Ovary (tissue), 10 donors: ENCODE data around the gene ZNF225. TPM values are rescaled to one million over a fixed set of nuclear protein-coding genes. Genes with fewer than 3 reads are reported as not detected.

ENCODE experiments used
- DNase-seq, 5 donors: peaks; one replicate each; pipeline ENCODE4 v3.0.0-alpha.2; 2019 to 2020
- H3K27ac ChIP-seq, 2 donors: fragments of 200-600 bp; one replicate each; pipeline versions ENCODE4 v1.5.1 to v1.8.0; 2019 to 2022
- H3K27me3 ChIP-seq: fragments of 200-600 bp; one replicate; pipeline ENCODE4 v1.8.0; 2022
- H3K36me3 ChIP-seq: fragments of 200-600 bp; sonication (generic); one replicate; pipeline ENCODE4 v1.5.1; 2019
- H3K4me1 ChIP-seq: one replicate; pipeline ENCODE4 v1.8.1; 2013; ENCODE audit warnings: mild to moderate bottlenecking, moderate library complexity; ENCODE audit not compliant: insufficient read depth
- H3K4me3 ChIP-seq: fragments of 200-600 bp; sonication (generic); one replicate; pipeline ENCODE4 v1.5.1; 2017
- H3K9me3 ChIP-seq, 2 donors: fragments of 200-600 bp in 1 of 2; sonication (generic) in 1 of 2; one replicate each; pipeline versions ENCODE4 v1.5.1 to v1.8.1; 2013 to 2019; ENCODE audit warnings: mild to moderate bottlenecking in 1 of 2, moderate library complexity in 1 of 2
- EP300 ChIP-seq: sonication (generic); formaldehyde crosslinking; IDR thresholded peaks from one replicate; pipeline ENCODE4 v1.6.1; 2017; ENCODE audit warnings: antibody characterized with exemption
- POLR2A ChIP-seq: fragments of 450-650 bp; IDR thresholded peaks from one replicate; pipeline ENCODE4 v1.6.1; 2017; ENCODE audit warnings: antibody characterized with exemption, mild to moderate bottlenecking, moderate library complexity
- WGBS, 3 donors: extraction: QIAGEN DNeasy Blood & Tissue Kit in 1 of 3; methylation state at CpG; one replicate each; pipeline versions ENCODE4 v1.1.5 to v1.1.7; 2013 to 2017; 5-methylcytosine and 5-hydroxymethylcytosine counted together
- intact Hi-C, 4 donors: fragments of 100-400 bp; cut with DNase I; formaldehyde crosslinking; loops; one replicate each; pipeline versions ENCODE4 v1.11.0 to v1.15.1; 2022 to 2023
- long read RNA-seq, 3 donors: library from polyadenylated mRNA in 2 of 3; unstranded in 2 of 3; transcript quantifications; one replicate each; pipeline ENCODE4 v2.0.0 and lab custom pipeline, GENCODE V29; 2021 to 2026
- polyA plus RNA-seq, 2 donors: library from polyadenylated mRNA; stranded (reverse); fragments of 200-250 nt in 1 of 2; fragments of 350-450 nt in 1 of 2; fragmentation: Illumina TruSeq in 1 of 2; extraction: RNeasy Lipid Tissue Mini Kit (QIAGEN cat#74804) in 1 of 2; gene quantifications; one replicate each; pipeline ENCODE4 v1.2.3, GENCODE V29; 2013 to 2014
- total RNA-seq, 7 donors: library from RNA; depleted of rRNA in 2 of 7; stranded (reverse); fragments of >200 nt in 2 of 7; fragmentation: NEBNext Ultra II Directional in 3 of 7; extraction: Animal tissue kit (Norgen Biotek cat#: 25700) in 3 of 7; gene quantifications; one replicate each; pipeline versions ENCODE4 v1.1.0 to v1.2.4, GENCODE V29; 2016 to 2023
- TF ChIP-seq, protein P1 (sequence below), 3 donors: fragments of 450-650 bp in 2 of 3; fragments of 200-600 bp in 1 of 3; IDR thresholded peaks; one replicate each; pipeline versions ENCODE4 v1.5.1 to v1.8.0; 2016 to 2022; ENCODE audit warnings: antibody characterized with exemption in 3 of 3, mild to moderate bottlenecking in 1 of 3
- donor health status: DM: no; HTN: no; CAD: no; lungs with moderate emphysema.
- donor health status: DM: no; HTN: no; CAD: no.
- donor health status: Bipolar disorder and iron deficiency.
- donor health status: DM: yes; HTN: yes; CAD: no.
- donor health status: DM: no; HTN: no; CAD: no.
- donor health status: DM: yes; HTN: yes; CAD: no.

The ZNF225 gene
- total RNA-seq (1 to 10 TPM; 3.6 to 8.2 (median 6.9) TPM), polyA plus RNA-seq (1 to 10 TPM; 3.5 to 6.4 TPM)
- long read RNA-seq, donor 1, full-length matches to known transcripts, result 4 of 7 reads
- long read RNA-seq, donor 1, partial matches to known transcripts, result 0 of 7 reads
- long read RNA-seq, donor 1, other reads (novel, unspliced or antisense), result 3 of 7 reads
- long read RNA-seq, donor 2, full-length matches to known transcripts, result 1 of 1 reads
- long read RNA-seq, donor 2, partial matches to known transcripts, result 0 of 1 reads
- long read RNA-seq, donor 2, other reads (novel, unspliced or antisense), result 0 of 1 reads
- long read RNA-seq, donor 3, full-length matches to known transcripts, result 8 of 9 reads
- long read RNA-seq, donor 3, partial matches to known transcripts, result 0 of 9 reads
- long read RNA-seq, donor 3, other reads (novel, unspliced or antisense), result 1 of 9 reads

DNA sequence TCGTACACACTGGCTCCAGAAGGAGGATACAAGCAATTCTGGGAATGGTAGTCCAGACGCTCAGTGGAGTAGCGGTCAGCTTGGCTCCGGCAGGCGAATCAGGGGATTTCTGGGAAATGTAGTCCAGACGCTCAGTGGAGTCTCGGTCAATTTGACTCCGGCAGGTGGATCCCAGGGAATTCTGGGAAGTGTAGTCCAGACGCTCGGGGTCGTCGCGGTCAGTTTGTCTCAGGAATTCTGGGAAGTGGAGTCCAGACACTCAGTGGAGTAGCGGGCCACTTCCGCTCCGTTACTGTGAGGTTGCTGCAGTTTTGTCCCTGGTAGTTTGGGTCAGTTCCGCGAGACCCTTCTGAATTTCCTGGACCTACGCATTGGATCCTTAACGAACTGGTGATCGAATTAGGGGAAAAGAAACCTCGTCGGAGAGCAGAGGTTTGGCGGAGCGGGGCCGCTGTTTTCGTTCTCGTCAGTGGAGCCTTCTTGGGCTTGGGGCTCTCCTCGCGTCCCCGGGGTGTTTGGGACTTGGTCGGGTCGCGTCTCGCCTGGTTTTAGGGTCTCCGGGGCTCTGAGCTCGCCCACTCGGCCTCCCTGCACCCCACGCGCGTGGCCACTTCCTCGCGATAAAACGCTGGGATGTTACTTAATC lies at the start of gene ZNF225:
TSS of gene ZNF225 (plus strand) at position 262 of the 646 bp plus-strand sequence. CDS start 2,429 bp downstream, outside the sequence.
- peak within 1 kb of the TSS; percentile 77 for H3K4me3 ChIP-seq
- TF ChIP-seq, protein P1, sequence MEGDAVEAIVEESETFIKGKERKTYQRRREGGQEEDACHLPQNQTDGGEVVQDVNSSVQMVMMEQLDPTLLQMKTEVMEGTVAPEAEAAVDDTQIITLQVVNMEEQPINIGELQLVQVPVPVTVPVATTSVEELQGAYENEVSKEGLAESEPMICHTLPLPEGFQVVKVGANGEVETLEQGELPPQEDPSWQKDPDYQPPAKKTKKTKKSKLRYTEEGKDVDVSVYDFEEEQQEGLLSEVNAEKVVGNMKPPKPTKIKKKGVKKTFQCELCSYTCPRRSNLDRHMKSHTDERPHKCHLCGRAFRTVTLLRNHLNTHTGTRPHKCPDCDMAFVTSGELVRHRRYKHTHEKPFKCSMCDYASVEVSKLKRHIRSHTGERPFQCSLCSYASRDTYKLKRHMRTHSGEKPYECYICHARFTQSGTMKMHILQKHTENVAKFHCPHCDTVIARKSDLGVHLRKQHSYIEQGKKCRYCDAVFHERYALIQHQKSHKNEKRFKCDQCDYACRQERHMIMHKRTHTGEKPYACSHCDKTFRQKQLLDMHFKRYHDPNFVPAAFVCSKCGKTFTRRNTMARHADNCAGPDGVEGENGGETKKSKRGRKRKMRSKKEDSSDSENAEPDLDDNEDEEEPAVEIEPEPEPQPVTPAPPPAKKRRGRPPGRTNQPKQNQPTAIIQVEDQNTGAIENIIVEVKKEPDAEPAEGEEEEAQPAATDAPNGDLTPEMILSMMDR (IDR thresholded peaks at IDR 0.05), result peak in 2 of 3 donors; percentile 15 to 33
- TF ChIP-seq POLR2A (no peak), EP300 (peak; percentile 4)
- H3K27ac ChIP-seq, result peak within 1 kb of the TSS in 1 of 2 donors; percentile 50
- DNase-seq, result peak; percentile 92 to 97 (median 93)
- WGBS, 3 donors, result 0% methylated on average over 43 to 44 of the region's 44 CpGs
- peaks cover 0 to 1% of the 10 kb centered on the region in 2 donors for H3K9me3 ChIP-seq
- intact Hi-C loops, result loop anchor here in 2 of 4 donors (5.0 to 10.0 kb wide), 3 partner anchors 49 to 108 kb away; partner anchors contain the start of genes ZNF223 (in 1 of the 2) and ZNF230 (in 1 of the 2)
- peaks cover 8% of the 10 kb centered on the region for H3K4me1 ChIP-seq
- H3K36me3 ChIP-seq, result no peaks in the 10 kb centered on the region
- no peaks in the 10 kb centered on the region for H3K27me3 ChIP-seq

DNA sequence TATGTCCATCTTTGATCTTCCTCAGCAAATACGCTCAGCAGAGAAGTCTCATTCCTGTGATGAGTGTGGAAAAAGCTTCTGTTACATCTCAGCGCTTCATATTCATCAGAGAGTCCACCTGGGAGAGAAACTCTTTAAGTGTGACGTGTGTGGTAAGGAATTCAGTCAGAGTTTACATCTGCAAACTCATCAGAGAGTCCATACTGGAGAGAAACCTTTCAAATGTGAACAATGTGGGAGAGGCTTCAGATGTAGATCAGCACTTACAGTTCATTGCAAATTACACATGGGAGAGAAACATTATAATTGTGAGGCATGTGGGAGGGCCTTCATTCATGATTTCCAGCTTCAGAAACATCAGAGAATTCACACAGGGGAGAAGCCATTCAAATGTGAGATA lies 46.9 kb upstream of the ZNF225 start:
- no peak overlapping the region for H3K4me3 ChIP-seq
- no peak for DNase-seq
- peaks cover 0 to 32% of the 10 kb centered on the region in 2 donors for H3K9me3 ChIP-seq
- H3K27ac ChIP-seq, result no peak overlapping the region
- intact Hi-C loops, result no loop called here
- peaks cover 2% of the 10 kb centered on the region for H3K36me3 ChIP-seq
- H3K4me1 ChIP-seq, result no peaks in the 10 kb centered on the region
- TF ChIP-seq, protein P1 (IDR thresholded peaks at IDR 0.05), result no peak
- TF ChIP-seq EP300 (no peak), POLR2A (no peak)
- WGBS, 3 donors, result 67 to 87% (median 79%) methylated on average over 3 of the region's 3 CpGs
- no peaks in the 10 kb centered on the region for H3K27me3 ChIP-seq

DNA sequence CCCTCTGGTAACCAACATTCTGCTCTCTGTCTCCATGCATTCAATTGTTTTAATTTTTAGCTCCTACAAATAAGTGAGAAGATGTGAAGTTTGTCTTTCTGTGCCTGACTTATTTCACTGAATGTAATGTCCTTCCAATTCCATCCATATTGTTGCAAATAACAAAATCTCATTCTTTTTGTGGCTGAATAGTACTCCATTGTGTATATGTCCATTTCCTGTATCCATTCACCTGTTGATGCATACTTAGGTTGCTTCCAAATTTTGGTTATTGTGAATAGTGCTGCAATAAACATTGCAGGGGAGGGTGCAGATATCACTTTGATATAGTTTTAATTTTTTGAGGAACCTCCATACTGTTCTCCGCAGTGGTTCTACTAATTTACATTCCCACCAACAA lies 43.8 kb upstream of the ZNF225 start:
- DNase-seq, result no peak
- no peaks in the 10 kb centered on the region for H3K27me3 ChIP-seq
- H3K9me3 ChIP-seq, result peaks cover 0 to 22% of the 10 kb centered on the region in 2 donors
- H3K36me3 ChIP-seq, result peaks cover 2% of the 10 kb centered on the region
- TF ChIP-seq POLR2A (no peak), EP300 (no peak)
- TF ChIP-seq, protein P1 (IDR thresholded peaks at IDR 0.05), result no peak
- WGBS, 3 donors, result 84 to 100% (median 97%) methylated on average over 1 of the region's 1 CpG
- H3K4me3 ChIP-seq, result no peak overlapping the region
- H3K4me1 ChIP-seq, result no peaks in the 10 kb centered on the region
- intact Hi-C loops, result no loop called here
- no peak overlapping the region for H3K27ac ChIP-seq

DNA sequence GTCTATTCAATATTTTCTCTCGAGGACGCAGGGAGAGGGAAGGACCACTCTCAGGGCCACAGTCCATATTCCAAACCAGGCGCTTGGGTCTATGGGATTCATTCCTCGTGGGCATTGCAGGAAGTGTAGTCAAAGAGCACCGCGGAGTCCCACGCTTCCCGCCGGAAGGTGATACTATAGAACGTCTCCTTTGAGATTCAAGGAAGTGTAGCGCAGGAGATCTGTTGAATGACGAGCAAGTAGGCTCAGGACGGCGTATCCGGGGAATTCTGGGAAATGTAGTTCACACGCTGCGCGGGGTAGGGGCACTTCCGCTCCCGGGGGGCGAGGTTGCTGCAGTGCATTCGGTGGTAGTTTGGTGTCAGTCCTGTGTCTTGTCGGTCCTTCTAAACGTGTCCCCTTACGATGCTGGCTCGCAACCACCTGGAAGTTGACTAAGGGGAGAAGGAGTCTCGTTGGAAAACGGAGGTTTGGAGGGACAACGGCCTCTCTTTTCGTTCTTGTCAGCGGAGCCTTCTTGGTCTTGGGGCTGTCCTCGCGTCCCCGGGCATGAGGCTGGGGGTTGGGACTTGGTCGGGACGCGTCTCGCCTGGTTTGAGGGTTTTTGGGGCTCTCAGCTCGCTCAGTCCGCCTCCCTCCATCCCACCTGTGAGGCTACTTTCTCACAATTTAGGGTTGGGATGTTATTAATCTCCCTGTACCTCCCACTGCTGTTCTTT lies 41.2 kb upstream of the ZNF225 start, which contains the start of gene ZNF284:
TSS of gene ZNF284 (plus strand) at position 336 of the 719 bp plus-strand sequence. CDS start 4,231 bp downstream, outside the sequence.
- intact Hi-C loops, result no loop called here
- TF ChIP-seq, protein P1 (IDR thresholded peaks at IDR 0.05), result no peak
- no peak for TF ChIP-seq EP300
- TF ChIP-seq POLR2A, result no peak
- H3K9me3 ChIP-seq, result peaks cover 0 to 6% of the 10 kb centered on the region in 2 donors
- H3K27me3 ChIP-seq, result no peaks in the 10 kb centered on the region
- peak; percentile 79 to 86 (median 82) for DNase-seq
- peak within 1 kb of the TSS; percentile 63 for H3K4me3 ChIP-seq
- H3K36me3 ChIP-seq, result no peaks in the 10 kb centered on the region
- no peaks in the 10 kb centered on the region for H3K4me1 ChIP-seq
- WGBS, 3 donors, result 0% methylated on average over 40 of the region's 40 CpGs
- no peak within 1 kb of the TSS for H3K27ac ChIP-seq
